PFSK-1 (cell line): ENCODE measurements around the gene MGMT.

ENCODE experiments used
- FOXP2 ChIP-seq: optimal IDR thresholded peaks from 2 replicates; pipeline ENCODE3; 2011; ENCODE audit warnings: borderline replicate concordance, control low read depth, inconsistent platforms; ENCODE audit not compliant: insufficient read depth; ENCODE audit errors: extremely low read length, extremely low read depth
- POLR2AphosphoS5 ChIP-seq: IDR thresholded peaks from 2 replicates; pipeline ENCODE4 v1.6.1; 2012; ENCODE audit warnings: low read depth, mild to moderate bottlenecking, control low read depth, low read length, moderate library complexity
- SIN3A ChIP-seq: IDR thresholded peaks from 2 replicates; pipeline ENCODE4 v1.6.1; 2012; ENCODE audit warnings: mild to moderate bottlenecking, low read length, moderate library complexity, borderline replicate concordance; ENCODE audit not compliant: insufficient read depth
- TAF1 ChIP-seq: IDR thresholded peaks from 2 replicates; pipeline ENCODE4 v1.6.1; 2012; ENCODE audit warnings: low read length, control low read depth, borderline replicate concordance; ENCODE audit not compliant: insufficient read depth
- TF ChIP-seq, protein P1 (sequence below), 2 experiments: IDR thresholded peaks; 2 replicates each; pipeline versions ENCODE4 v1.6.1 to v1.8.0; 2011 to 2012; ENCODE audit warnings: low read depth in 2 of 2, low read length in 2 of 2, control low read depth in 1 of 2, inconsistent platforms in 1 of 2, mild to moderate bottlenecking in 1 of 2, moderate library complexity in 1 of 2; ENCODE audit not compliant: insufficient read depth in 1 of 2

Gene MGMT

DNA sequence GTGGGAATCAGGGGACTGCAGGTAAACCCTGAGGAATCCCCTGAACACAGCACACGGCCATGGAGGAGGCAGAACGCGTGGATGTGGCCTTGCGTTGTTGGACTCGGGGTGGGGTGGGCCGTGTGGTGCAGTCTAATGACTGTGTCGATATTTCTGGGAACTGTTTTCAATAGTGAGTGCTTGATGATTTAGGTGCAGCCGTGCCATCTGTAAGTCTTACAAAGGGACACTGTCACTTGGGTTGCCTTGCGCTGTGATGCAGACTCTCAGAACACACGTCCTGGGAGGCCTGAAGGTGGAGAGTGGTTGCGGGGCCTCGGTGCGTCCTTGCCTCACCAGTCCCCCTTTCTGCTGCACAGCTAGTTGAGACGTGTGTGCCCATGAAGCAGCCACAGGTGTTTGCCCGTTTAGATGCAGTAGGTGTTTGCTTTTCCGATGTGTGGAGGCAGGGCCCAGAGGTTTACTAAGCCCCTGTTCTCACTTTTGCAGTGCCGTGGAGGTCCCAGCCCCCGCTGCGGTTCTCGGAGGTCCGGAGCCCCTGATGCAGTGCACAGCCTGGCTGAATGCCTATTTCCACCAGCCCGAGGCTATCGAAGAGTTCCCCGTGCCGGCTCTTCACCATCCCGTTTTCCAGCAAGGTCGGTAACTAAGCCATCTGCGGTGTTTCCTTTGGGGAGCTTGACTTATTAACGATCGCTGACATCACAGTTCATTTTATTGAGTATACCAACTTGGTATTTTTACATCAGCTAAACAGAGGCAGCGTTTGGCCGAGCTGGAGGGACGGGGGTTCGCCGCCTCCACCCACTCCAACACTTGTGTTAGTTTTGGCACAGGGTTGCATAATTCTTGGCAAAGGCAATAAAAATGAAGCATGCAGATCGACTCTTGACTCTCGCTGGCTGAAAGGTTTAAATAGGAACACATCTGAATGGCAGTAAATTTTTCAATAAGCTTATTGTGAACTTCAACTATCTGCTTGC, 240.7 kb downstream of the MGMT start:
- no peak for TF ChIP-seq FOXP2
- no peak for TF ChIP-seq TAF1
- no peak for TF ChIP-seq SIN3A
- TF ChIP-seq POLR2AphosphoS5, result no peak
- TF ChIP-seq, protein P1, sequence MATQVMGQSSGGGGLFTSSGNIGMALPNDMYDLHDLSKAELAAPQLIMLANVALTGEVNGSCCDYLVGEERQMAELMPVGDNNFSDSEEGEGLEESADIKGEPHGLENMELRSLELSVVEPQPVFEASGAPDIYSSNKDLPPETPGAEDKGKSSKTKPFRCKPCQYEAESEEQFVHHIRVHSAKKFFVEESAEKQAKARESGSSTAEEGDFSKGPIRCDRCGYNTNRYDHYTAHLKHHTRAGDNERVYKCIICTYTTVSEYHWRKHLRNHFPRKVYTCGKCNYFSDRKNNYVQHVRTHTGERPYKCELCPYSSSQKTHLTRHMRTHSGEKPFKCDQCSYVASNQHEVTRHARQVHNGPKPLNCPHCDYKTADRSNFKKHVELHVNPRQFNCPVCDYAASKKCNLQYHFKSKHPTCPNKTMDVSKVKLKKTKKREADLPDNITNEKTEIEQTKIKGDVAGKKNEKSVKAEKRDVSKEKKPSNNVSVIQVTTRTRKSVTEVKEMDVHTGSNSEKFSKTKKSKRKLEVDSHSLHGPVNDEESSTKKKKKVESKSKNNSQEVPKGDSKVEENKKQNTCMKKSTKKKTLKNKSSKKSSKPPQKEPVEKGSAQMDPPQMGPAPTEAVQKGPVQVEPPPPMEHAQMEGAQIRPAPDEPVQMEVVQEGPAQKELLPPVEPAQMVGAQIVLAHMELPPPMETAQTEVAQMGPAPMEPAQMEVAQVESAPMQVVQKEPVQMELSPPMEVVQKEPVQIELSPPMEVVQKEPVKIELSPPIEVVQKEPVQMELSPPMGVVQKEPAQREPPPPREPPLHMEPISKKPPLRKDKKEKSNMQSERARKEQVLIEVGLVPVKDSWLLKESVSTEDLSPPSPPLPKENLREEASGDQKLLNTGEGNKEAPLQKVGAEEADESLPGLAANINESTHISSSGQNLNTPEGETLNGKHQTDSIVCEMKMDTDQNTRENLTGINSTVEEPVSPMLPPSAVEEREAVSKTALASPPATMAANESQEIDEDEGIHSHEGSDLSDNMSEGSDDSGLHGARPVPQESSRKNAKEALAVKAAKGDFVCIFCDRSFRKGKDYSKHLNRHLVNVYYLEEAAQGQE (IDR thresholded peaks at IDR 0.05; ENCODE audit: insufficient read depth in 1 of 2, low read depth in 2 of 2, low read length in 2 of 2), result no peak

DNA sequence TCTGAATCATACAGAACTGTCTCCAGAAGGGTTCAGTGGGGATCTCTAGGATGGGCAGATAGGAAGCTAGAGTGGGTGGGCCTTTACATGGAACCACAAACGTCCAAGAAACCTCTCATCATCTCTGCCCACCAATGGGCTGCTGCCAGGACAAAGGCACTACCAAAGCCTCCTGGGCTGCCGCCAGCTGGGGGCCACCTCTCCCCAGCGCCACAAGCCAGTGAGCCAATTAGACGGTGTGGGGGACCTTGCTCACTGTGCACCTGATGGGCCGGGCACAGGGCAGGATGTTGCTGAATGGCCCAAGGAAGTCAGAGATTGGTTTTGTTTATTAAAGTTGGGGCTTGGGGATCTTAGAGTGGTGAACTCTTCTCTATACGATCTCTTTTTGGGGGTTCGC, 242.1 kb downstream of the MGMT start:
- TF ChIP-seq POLR2AphosphoS5, result no peak
- no peak for TF ChIP-seq TAF1
- TF ChIP-seq SIN3A, result no peak
- TF ChIP-seq, protein P1 (IDR thresholded peaks at IDR 0.05; ENCODE audit: insufficient read depth in 1 of 2, low read depth in 2 of 2, low read length in 2 of 2), result no peak
- TF ChIP-seq FOXP2, result no peak

DNA sequence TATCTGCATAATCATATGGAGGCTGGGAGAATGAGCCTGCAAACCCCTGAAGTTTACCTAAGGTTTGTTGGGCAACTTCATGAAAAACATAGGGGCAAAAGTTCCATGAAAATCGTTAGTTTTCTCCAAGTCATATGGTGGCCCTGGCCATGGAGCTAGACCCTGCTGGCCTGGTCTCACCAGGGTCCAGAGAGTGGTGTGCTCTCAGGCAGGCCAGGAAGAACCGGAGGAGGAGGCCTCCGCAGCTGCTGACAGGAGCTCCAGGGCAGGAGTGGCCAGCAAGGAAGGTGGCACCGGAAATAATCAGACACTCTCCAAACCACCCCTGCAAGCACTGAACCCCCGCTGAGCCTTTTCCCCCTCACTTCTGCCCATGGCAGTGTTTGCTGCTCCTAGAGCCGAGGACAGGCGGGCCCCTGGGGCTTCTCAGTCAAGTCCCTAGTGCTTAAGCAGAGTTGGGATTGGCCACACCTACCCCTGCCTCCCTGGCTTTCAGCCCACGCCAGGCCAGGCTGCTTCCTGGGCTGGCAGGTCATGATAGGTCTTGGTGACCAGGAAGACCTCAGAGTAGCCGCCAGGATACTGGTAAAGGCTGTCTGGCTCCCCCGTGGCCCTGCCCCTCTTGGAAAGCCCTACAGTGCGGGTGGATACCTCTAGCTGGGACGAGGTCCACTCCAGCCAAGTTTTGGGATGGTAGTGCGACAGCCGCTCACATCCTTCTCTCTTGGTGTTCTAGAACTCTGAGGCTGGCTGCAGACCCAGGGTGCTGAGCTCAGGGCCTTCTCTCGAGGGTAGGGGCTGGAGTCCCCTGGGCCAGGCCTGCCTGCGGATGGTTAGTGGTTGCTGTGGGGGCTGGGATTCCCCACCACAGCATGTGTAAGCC, 242.8 kb downstream of the MGMT start:
- TF ChIP-seq, protein P1 (IDR thresholded peaks at IDR 0.05; ENCODE audit: insufficient read depth in 1 of 2, low read depth in 2 of 2, low read length in 2 of 2), result no peak
- no peak for TF ChIP-seq SIN3A
- no peak for TF ChIP-seq FOXP2
- no peak for TF ChIP-seq TAF1
- no peak for TF ChIP-seq POLR2AphosphoS5

DNA sequence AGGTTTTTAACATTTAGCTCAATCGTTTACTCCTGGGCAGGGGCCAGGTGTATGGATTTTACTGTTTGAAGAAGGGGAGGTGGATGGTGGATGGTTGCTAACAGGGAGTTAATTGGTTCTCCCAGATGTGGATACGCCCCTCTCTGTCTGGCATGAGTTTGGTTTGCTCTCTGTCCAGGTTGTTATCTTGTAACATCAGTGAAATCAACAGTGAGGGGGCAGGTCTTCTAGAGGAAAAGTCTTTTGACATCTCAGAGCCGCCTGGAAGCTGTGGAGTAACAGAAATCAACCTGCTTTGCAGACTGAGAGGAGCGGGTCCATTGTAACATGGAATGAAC, 243.4 kb downstream of the MGMT start:
- TF ChIP-seq SIN3A (no peak), TAF1 (no peak), POLR2AphosphoS5 (no peak), FOXP2 (no peak)
- TF ChIP-seq, protein P1 (IDR thresholded peaks at IDR 0.05; ENCODE audit: insufficient read depth in 1 of 2, low read depth in 2 of 2, low read length in 2 of 2), result no peak
